Dermis microvascular lymphatic vessel endothelial cell (primary cell): Measurements from ENCODE around the gene GLI3. TPM values are rescaled to one million over a fixed set of nuclear protein-coding genes. Genes with fewer than 3 reads are reported as not detected.
A peak's percentile ranks its signal among the peaks of the same experiment; 100 is the strongest.

ENCODE experiments used
- DNase-seq, 2 donors: peaks; one replicate each; pipeline versions ENCODE4 v3.0.0 to v3.0.0-alpha.2; 2010; ENCODE audit warnings: low read depth in 2 of 2
- total RNA-seq: library from RNA; depleted of rRNA; stranded (reverse); fragments of >200 nt; gene quantifications from 2 replicates; pipeline ENCODE4 v1.2.1, GENCODE V29; 2014

Gene GLI3
- total RNA-seq: 0.25 and 0.26 TPM in 2 replicates

- peak in 1 of 2 donors; percentile 91 for DNase-seq
These were observed at the start of gene GLI3 for GRCh38 chr7:42236976-42237810. Gene GLI3, minus strand, starts transcription at chr7:42237209. Its CDS starts 13,956 bp downstream, at chr7:42223253.

GRCh38 chr7:42285383-42285824 lies 48.4 kb upstream of the GLI3 start:
- DNase-seq: no peak

DNA sequence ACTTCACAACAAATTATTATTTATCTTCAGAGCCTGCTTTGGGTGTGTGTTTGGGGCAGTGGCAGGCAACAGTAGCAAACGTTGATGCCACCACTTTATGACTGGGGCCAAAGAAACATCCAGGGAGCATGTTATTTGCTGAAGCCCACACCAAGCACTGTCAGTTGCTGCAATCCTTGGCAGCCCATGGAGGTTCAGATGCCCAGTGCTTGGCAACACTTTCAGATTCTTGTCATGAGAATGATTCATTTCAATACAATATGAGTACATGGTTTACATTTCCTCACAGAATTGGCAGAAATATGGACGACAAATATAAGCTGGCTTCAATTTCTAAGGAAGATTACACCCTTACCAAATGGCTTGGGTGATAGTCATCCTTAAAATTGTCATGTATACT lies 46.5 kb upstream of the GLI3 start:
- no peak for DNase-seq

GRCh38 chr7:42278344-42278743 lies 41.3 kb upstream of the GLI3 start:
- no peak for DNase-seq

DNA sequence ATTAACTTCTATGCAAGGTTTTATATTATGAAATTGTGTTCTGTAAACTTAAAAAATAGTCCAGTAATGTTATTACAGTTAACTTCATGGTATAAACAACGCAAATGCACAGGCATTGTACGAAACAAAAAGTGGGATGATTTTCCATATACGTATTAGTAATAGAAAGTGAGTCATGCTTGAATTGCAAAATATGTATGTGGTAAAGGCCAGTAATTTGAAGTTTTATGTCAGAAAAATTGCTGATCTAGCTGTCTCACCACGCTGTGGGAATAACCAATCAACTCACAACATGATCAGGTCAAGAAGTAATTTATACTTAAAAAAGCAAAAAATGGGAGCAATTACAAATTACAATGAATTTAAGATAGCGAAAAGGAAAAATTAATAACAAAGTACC lies 37.0 kb upstream of the GLI3 start:
- no peak for DNase-seq

DNA sequence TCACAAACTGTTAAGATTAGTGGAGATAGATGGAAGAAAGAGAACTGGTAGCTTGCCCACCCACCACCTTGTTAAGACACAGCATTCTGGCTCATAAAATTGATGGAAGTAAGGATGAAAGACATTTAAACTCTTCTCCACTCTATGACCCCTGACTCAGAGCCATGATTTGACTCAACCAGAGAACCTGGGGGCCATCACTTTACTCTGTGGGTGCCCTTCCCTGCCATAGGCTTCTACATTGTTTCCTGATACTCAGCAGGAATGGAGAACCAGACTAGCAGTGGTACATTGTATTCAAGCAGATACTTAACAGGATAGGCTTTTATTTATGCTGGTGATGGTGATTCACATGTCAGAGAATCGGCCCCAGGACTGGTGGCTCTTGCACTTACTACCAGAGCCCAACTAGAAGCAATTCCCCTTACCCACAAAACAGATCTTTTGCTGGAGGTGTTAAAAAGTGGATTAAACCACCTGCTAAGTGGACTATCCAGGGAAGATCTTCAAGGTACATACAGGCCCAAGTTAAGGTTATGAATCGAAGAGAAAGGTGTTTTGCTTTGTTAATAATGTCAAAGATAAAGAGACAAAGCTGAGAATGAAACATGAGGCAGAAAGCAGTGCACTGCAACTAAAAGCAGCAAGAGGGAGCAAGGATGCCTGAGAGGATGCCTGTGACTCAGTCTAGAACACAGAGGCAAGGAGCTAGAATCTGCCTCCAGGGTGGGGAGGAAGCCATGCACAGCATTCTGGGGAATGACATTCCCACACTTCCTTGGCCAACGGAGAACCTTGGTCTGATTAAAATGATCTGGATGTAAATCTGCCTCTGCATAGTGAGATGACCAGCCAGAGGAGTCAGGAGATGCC lies 36.0 kb upstream of the GLI3 start:
- DNase-seq: no peak

DNA sequence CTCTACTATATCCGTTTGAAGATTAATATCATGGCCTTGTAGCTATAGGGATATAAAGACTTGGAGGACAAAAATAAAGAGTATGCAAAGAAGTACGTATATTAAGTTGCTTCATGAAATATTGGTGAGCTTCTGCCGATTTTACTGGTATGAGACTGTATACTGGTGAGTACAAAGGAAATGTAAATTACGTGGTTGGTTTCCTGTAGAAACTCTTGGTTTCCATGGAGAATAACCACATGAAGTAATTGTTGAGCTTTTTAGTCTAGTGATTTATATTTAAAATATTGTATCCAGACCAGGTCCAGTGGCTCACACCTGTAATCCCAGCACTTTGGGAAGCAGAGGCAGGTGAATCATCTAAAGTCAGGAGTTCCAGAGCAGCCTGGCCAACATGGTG lies 32.2 kb upstream of the GLI3 start:
- DNase-seq: peak in 1 of 2 donors; percentile 31

GRCh38 chr7:42264702-42265101 lies 27.7 kb upstream of the GLI3 start:
- no peak for DNase-seq

DNA sequence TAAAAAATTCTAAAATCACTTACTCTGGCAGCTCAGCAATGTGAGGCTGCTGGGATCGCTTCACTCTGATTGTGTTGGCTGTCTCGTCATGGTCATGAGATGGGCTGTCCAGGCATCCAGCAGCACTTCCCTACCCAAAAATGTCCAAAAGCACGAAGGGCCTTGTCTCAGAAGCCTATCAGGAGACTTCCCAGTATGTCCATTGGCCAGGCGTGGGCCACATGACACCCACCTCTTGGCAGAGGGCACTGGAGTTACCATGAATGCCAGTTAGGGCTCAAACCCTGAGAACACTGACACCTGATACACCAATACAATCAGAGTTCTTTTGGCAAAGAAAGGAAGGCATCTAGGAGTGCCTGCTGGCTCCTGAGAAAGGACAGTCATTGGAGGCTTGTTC lies 27.0 kb upstream of the GLI3 start:
- DNase-seq: no peak

DNA sequence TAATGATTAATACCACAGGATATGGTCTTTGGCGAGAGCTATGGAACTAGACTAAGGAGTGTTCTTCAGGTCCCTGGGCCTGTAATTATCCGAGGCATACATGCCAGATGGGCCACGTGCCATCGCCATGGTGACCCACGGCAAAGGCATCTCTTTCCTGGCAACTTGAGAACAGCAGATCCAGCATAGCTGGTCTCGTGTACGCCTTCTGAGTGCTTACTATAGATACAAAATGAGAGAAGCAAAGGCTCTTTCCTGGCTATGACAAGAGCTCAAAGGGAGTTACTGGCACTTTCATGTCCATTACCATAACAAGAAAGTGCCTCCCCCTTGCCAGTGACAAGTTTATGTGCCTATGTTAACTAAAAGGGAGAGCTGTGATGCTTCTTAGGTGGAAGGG lies 26.0 kb upstream of the GLI3 start:
- DNase-seq: no peak

DNA sequence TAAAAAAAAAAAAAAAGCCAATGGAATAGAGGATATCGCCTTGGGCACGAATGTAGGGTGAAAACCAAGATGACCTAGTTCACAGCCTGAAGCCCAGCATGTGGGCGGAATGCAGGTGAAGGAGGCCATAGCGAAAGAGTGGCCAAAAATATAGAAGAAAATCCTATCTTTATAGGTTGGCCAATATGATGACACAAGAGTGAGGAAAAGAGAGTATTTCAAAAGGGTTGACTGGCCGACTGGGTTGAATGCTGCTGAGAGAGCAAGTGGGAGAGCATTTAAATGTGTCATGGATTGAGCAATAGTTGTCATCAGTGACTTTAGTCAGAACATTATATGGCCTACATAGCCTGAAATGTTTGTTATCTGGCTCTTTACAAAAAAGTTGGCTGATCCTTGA lies 17.2 kb upstream of the GLI3 start:
- no peak for DNase-seq

- no peak for DNase-seq
These were observed 16.3 kb upstream of the GLI3 start for GRCh38 chr7:42253316-42253715.

- no peak for DNase-seq
These were observed 13.4 kb upstream of the GLI3 start for GRCh38 chr7:42250411-42250810.

- DNase-seq: no peak
These were observed 11.6 kb upstream of the GLI3 start for GRCh38 chr7:42248579-42248978.

DNA sequence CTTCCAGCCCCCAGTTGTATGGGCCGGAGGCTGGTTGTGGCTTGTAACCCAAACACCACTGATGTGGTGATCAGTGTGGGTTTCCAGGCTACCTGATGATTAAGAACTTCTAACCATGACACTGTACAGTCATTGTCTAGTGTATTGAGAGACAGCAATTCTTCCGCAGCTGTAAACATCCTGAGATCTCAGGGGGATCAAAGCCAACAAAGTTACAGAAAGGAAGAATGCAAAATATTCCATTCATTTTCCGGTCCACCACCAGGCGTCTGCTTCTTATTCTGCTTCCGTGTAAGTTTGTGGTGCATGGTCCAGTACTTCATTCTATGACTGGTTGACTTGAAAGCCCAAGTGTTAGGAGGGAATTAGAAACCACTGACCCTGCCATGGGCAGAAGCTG lies 10.3 kb upstream of the GLI3 start:
- peak in 1 of 2 donors; percentile 45 for DNase-seq

DNA sequence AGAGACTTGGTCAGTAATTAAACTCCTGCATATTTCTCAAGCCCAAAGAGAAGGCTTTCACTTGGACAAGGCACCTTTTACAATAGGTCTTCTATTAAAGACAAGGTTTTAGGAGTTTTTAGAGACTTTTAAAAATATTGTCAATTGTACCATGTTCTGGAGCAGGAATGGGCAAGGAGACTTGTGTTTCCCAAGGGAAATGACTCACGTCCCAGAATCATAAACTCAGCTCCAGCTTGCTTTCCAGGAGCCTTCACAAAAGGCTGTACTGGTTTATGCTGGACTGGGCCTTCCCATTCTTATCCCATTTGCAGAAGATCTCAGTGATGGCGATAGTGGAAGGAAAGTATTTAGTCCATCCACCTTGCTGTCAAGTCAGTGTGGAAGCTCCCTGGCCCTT lies 7.8 kb upstream of the GLI3 start:
- peak in 1 of 2 donors; percentile 89 for DNase-seq

DNA sequence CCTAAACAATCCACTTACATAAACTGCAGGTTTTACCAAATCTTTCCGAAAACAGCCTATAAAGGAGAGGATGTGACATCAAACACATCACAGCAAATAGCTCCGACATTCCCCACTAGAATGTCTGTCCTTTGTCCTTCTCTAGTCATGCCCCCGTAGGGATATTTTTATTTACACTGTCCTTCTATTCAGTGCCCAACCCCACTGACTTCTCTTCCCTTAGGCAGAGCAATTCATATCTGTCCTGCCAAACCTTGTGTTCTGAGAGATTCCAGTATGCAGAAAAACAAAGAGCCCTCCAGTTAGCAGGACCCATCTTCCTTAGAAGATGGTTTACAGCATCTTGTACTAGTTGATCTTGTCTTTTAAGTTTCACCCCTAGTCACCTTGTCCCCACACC lies 5.4 kb upstream of the GLI3 start:
- DNase-seq: no peak

DNA sequence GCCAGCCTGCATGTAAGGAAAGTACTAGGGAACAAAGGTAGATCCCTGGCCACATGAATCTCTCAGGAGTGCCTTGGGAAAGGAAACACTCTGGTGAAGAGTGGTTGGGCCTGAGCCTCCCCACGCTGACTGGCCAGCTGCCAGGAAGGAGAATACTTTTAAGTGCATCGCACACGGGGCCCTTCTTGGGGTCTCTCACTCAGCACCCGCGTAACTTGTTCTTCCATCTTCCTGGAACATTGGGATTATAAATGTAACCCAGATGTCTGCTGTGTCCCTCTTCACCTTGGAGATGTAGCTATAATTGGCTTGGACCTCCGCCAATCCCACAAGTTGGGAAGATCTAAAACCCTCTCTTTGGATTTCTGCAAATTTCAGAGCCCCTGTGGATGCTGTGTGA lies 4.4 kb upstream of the GLI3 start:
- DNase-seq: no peak

- DNase-seq: no peak
These were observed 3.4 kb upstream of the GLI3 start for GRCh38 chr7:42240416-42240815.

DNA sequence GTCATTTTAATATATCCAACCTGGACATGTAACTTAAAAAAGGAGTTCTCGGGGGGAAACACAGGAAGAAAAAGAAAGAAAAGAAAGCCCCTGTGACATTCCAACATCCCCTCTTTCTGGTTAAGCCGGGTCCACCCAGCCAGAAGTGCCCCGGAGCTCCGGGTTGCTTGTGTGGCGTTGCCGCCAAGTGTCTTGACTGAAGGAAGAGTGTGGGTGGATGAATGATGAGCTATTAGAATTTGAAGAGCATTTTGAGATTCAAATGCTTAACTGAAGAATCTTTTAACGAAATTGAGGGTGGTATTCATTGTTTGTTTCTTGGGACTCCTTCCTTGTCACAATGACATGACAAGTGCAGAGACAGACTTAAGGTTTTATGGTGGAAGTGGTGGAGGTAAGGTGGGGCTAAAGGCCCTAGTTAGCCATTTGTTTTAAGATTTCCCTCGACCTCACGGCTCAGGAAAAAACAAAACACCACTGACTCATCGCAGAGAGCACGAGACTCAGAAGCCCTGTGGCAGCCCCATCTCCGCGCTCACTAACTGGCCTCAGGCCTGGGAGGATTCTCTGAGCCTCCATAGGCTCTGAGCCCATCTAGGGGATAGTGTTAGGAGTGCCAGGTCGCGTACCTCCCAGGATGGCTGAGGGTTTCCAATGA lies 1.8 kb upstream of the GLI3 start:
- DNase-seq: peak in 1 of 2 donors; percentile 86

GRCh38 chr7:42237811-42238541 lies 967 bp upstream of the GLI3 start:
- peak in 1 of 2 donors; percentile 68 for DNase-seq
